ENCODE measurements around the gene IL17RC.

IL17RC gene

DNA sequence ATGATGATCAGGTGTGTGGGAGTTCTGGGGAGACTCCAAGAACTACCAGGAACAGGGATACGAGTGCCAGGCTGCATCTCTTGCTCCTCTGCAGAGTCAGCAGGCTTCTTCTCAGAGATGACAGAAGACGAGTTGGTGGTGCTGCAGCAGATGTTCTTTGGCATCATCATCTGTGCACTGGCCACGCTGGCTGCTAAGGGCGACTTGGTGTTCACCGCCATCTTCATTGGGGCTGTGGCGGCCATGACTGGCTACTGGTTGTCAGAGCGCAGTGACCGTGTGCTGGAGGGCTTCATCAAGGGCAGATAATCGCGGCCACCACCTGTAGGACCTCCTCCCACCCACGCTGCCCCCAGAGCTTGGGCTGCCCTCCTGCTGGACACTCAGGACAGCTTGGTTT is 27.4 kb downstream of the IL17RC start:
- no peak for DNase-seq (ENCODE audit: low read depth in 2 of 2)

DNA sequence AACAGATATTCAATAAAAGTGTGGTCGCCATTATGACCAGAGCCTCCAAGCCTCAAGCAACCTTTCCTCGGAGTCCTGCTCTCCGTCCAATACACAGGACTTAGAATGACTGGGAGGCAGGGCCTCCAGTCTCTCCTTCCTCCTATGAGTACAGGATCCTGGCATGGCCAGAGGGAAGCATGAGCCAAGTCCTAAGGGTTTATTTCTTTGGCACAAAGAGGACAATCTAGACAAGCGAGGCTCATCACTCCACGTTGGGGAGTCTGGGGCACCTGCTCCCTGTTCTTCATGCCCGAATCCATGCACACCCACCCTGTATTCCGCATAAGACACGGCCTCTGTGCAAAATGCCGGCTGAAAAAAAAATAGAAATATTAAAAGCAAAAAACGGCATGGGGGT is 28.5 kb downstream of the IL17RC start:
- DNase-seq (ENCODE audit: low read depth in 2 of 2) = no peak

DNA sequence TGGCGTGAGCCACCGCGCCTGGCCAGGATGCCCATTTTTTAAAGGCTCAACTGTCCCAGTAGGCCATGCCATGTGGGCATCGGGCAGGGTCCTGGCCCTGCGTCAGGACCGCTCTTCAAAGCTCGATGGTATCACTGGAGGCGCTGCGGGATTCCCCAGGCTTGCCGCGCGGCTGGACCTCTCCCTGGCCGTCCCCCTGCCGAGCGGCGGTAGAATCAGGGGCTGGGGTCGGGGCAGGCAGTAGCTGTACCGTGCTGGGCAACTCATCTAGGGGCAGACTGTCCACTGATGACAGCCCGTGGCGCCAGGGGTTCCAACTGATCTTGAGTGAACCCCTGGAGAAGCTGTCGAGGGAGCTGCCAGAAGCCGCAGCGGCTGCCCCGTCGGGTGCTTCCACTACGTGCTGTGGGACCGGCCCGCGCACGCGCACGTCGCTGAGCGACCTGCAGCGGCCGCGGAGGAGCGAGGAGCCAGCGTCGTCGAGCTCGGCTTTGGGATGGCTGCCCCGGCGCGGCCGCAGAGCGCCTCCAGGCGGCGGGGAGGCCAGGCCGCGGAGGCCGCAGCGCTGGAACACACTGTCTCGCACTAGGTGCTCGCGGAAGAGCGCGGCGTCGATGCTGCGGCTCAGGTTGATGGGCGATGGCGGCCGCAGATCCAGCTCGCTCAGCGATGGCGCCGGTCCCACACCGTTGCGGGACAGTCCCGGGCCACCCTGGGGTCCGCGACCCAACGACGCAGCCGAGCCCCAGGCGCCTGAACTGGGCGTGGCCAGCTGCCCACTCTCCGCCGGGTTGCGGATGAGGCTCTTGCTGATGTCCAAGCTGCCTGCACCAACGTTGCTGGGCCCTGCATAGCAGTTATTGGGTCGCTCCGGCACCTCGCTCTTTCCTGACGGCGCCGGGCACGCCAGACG is 29.5 kb downstream of the IL17RC start:
- peak; percentile 62 to 80 for DNase-seq (ENCODE audit: low read depth in 2 of 2)

DNA sequence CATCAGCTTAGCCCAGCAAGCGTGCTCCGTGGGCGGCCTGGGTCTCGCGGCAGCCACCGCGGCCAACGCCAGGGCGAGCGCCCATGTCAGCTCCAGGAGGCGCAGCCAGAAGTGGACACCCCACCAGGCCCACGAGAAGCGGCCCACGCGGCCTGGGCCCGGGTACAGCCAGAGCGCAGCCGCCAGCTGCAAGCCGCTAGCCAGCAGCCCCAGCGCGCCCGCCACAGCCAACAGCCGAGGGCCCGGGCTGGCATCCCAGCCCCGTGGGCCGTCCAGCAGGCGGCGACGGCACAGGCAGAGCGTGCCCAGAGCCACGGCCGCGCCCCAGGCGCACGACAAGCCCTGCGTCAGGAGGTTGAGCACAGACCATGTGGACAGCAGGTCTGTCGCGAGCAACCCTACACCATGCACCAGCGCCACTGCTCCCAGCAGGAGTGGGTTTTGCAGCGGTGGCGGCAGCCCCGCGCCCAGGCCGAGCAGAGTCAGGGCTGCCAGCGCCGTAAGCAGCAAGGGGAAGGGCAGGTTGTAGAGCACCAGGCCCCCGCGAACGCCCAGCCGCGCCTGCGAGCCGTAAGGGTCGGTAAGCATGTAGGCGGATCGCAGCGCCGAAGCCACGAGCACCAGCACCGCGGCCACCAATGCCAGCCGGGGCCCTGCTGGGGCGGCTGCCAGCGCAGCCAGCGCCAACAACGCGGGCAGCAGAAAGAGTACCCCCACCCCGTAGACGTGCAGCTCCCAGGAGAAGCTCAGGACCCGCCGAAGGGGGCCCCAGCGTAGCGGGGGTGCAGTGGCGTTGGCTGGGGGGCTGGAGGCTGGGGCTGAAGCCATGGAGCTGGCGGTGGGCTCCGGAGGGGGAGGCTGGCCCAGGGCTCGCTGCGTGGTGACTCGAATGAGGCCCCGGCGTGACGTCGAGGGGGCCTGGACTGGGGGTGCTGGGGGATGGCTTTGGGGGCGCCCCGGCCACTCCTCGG is 30.4 kb downstream of the IL17RC start:
- no peak for DNase-seq (ENCODE audit: low read depth in 2 of 2)

DNA sequence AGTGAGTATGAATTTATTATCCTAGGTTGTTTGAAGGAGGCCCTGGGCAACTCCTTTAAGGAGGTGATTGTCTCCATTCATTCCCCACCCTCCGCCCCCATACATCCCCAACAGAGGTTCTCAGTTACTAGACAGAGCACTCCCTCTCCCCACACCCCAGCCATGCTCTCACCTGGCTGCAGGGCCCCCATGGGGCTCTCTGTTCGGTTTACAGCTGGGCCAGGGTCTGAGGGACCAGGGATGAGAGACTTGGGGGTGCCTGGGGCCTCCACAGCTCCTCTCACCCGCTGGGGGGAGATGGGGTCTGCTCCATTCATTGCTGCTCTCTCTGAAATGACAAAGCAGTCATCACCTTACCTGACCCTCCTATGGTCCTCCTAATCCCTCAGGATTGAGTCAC is 31.7 kb downstream of the IL17RC start:
- no peak for DNase-seq (ENCODE audit: low read depth in 2 of 2)

DNA sequence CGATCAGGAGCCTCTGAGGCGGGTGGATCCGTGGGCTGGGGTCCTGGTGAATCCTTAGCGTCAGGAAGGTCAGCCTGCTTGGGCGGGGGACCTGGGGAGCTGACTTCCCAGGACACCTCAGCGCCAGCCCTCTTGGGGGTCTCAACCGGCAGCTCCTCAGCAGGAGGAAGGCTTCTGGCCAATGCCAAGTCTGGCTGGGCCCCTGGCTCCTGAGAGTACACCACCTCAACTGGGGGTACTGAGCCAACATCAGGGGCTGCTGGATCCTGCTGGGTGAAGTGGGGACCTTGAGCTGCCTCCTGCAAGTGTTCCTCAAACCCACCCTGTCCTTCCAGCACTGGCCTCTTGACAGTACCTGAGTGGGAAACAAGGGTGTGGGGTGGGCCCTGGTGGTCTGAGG is 32.2 kb downstream of the IL17RC start:
- no peak for DNase-seq (ENCODE audit: low read depth in 2 of 2)

DNA sequence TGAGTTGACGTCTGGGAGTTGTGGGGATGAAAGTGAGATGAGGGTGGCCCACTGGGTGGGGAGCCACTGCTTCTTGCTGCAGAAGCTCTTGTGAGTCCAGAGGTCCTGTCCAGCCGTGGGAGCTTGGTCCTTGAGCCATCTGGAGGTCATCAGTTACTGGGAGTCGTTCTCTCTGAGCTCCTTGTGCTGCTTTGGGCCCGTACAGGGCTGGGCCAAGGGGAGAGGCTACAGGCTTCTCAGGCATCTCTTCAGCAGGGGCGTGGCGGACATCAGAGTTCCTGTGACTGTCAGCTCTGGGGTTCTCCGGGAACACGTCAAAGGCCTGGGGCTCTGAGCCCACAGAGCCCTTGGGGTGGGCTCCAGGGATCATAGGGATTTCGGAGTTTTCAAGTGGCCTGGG is 32.7 kb downstream of the IL17RC start:
- no peak for DNase-seq (ENCODE audit: low read depth in 2 of 2)

DNA sequence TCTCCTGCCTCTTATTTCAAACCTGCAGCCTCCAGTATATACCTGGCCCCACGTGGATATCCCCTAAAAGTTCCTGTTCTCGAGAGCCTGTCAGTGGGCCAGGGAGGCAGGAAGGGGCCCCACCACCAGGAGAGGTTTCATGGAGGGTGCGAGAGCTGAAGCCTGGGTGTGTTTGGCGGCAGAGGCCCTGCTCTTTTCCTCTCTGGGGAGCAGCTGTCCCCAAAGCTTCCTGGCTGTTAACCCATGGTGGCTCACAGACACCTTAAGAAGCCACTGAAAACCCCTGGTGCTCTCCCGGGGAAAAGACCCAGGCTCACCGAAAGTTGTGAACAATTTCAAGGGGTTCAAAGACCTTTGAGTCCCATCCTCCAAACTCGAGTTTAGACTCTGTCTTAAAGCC is 34.2 kb downstream of the IL17RC start:
- no peak for DNase-seq (ENCODE audit: low read depth in 2 of 2)

DNA sequence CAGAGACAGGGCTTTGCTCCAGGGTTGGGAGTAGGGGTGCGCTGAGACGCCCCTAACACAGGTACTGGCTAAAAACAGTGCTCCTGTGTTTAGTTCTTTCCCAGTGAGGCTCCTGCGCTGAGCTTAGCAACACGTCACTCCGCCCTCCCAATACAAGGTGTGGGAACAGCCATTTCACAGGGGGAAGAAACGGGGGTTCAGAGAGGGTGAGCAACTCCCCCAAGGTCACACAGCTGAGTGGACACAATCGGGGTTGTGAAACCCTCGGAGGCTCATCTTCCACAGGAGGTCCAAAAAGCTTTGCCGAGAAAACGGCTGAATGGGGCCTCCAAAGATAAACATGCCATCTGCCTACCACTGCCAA is 34.7 kb downstream of the IL17RC start:
- DNase-seq (ENCODE audit: low read depth in 2 of 2) = no peak

DNA sequence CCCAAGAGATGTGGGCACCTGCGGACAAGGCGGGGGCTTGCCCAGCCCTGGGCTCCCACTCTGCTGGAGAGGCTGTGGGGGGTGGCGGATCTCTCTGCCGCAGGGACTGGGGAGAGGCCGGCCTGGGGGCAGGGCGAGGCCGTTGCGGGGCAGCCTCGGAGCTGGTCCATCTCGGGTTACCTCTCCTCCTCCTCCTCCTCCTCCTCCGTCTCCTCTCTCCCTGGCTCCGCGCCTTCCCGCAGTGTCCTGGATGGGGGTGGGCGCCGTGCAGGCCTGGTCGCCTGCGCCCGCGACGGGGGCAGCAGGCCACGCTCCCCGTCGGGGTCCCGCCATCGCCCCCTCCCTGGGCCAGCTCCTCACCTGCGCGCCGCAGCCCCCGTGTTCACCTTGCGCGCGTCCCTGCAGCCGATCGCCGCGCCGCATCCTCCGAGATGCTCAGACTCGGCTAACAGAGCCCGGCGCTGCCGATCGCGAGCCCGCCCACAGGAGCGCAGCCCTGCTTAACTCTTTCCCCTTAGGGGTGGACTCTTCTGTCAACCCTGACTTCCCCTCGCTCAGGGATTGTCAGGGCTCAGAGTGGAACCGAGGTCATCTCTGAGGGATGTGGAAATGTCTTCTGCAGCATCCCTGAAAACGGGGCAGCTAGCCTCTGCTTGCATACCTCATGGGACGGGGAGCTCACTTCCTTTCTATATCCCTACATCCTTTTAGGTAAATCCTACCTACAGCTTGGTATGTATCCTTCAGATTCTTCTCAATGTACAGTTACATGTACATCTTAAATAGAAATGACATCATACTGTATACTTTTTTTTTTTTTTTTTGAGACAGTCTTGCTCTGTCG is 35.3 kb downstream of the IL17RC start, which contains the start of gene PRRT3:
Gene PRRT3, minus strand, starts transcription at position 447 of the 844 bp plus-strand sequence. CDS start 2,293 bp downstream, outside the sequence.
- DNase-seq (ENCODE audit: low read depth in 2 of 2) = peak in 1 of 2 donors; percentile 18

DNA sequence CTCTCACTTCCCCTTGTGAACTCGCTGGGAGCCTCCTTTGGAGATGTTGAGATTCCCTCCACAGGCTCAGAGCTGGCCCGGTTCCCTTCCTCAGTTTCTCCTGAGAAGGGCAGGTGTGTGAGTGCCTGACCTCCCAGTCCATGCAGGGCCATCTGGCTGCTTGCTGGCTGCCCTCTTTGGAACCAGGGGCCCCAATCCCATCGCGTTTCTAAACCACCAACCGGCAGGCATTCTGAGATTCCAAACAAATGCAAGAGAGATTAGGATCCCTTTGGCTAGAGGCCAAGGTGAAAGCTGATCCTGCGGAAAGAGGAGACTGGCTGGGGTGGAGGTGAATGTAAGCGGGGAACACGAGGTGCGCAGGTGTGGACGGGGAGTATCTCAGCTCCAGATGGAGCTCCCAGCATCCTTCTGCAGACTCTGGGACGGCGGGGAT is 38.2 kb downstream of the IL17RC start:
- no peak for DNase-seq (ENCODE audit: low read depth in 2 of 2)

DNA sequence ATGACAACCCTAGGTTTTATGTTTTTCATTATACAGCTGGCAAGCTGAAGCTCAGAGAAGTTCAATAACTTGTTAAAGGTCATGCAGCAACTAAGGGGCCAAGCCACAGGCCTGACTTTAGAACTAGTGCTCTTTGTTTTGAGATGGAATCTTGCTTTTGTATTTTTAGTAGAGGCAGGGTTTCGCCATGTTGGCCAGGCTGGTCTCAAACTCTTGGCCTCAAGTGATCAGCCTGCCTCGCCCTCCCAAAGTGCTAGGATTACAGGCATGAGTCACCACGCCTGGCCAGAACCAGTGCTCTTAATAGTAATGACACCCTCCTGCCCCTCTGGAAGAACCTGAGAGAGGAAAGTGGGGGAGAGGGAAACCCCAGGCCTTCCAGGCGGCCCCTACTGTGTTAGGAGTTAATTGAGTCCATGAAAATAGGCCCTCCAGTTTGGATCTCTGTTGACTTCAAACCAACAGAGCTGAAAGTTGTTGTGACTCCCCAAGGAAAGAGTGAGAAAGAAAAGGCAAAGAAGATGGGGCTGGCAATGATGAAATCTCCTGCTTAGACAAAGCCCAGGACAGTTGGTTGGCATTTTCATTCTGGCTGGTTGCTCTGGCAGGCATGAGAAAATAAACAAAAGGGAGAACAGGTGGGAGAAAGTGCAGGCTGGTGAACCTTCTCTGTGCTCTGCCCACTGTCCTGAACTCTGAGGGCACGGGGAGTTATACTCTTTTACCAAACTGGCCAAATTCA is 38.9 kb downstream of the IL17RC start:
- DNase-seq (ENCODE audit: low read depth in 2 of 2) = no peak

DNA sequence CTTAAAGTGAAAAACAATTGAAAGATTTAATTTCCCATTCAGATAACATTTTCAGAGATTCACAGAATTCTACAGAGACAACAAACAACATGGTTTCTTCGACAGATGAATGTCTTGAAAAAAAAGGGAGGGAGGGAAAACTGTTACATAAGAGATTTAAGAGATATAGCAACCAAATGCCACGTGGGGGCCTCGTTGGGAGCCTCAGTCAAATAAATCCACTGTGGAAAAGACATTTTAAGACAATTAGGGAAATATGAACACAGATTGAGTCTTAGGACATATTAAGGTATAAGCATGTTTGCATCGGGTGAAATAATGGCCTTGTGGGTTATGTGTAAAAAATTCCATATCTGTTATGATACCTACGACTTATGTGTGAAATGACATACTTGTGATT is 40.3 kb downstream of the IL17RC start:
- DNase-seq (ENCODE audit: low read depth in 2 of 2) = no peak

DNA sequence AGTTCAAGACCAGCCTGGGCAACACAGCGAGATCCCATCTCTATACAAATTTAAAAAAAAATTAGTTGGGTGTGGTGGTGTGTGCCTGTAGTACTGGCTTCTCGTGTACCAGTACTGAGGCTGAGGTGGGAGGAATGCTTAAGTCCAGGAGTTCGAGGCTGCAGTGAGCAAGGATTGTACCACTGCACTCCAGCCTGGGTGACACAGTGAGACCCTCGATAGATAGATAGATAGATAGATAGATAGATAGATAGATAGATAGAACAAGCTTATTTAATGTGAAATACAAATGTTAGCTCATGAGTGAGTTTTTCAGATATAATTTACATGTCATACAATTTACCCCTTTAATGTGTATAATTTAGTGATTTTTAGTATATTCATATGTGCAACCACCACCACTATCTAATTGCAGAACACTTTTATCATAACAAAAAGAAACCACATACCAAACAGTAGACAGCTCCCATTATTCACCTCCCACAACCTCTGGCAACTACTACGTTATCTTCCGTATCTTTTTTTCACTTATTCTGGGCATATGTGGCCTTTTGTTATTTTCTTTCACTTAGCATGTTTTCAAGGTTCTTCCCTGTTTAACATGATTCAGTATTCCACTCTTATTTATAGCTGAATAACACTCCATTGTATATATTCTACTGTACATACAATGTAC is 48.4 kb downstream of the IL17RC start:
- no peak for DNase-seq (ENCODE audit: low read depth in 2 of 2)

DNA sequence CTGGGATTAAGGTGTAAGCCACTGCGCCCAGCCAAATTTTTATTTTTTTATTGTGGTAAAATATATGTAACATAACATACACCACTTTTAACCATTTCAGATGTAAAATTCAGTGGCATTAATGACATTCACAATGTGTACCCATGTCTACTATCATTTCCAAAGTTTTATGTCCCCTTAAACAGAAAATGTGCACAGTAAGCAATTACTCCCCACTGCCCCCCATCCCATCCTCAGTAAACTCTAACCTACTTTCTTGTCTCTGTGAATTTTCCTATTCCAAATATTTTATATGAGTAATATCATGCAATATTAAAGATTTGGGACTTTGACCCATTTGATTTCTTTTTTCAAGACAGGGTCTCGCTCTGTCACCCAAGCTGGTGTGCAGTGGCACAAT is 49.9 kb downstream of the IL17RC start:
- DNase-seq (ENCODE audit: low read depth in 2 of 2) = no peak

DNA sequence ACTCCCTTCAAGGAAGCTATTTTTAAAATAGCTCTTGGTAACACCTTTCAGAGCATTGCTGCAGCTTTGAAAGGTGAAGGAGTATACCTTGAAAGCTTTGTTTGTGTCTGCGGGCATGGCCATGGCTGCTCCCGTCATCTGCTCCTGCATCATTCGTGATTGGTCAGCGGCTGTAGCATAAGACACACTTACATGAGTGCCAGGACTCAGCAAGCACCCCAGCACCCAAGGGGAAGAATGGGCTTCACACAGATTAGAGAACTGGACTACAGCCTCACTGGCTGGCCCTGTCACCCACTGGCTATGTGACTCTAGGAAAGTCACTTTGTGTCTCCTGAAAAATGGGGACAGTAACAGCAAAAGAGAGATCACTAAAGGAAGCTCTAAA is 52.7 kb downstream of the IL17RC start:
- DNase-seq (ENCODE audit: low read depth in 2 of 2) = no peak

DNA sequence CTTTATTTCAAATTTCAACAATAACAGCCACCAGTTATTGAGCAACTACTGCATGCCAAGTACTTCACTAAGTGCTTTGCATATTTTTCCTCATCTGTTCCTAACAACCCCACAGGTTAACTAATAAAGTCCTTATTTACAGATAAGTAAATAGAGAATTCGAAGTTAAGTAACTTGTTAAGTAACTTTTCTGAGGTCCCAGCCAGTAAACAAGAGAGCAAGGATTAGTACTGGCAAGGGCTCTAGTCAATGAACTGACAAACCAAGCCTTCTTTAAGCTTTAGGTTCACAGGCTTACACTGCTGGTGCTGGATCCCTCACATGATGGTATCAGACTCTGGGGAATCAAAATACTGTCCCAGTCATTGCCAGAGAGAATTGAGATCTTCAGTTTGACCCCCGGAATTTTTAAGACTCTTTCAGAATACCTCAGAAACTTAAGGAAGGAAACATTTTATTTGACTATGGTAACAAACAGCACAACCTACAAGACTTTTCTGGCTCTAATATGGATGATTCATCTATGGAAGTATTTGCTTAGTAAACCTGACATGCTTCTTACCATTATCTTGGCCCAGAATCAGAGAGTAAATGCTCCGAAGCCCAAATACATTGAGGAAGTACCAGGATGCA is 53.2 kb downstream of the IL17RC start:
- DNase-seq (ENCODE audit: low read depth in 2 of 2) = no peak

DNA sequence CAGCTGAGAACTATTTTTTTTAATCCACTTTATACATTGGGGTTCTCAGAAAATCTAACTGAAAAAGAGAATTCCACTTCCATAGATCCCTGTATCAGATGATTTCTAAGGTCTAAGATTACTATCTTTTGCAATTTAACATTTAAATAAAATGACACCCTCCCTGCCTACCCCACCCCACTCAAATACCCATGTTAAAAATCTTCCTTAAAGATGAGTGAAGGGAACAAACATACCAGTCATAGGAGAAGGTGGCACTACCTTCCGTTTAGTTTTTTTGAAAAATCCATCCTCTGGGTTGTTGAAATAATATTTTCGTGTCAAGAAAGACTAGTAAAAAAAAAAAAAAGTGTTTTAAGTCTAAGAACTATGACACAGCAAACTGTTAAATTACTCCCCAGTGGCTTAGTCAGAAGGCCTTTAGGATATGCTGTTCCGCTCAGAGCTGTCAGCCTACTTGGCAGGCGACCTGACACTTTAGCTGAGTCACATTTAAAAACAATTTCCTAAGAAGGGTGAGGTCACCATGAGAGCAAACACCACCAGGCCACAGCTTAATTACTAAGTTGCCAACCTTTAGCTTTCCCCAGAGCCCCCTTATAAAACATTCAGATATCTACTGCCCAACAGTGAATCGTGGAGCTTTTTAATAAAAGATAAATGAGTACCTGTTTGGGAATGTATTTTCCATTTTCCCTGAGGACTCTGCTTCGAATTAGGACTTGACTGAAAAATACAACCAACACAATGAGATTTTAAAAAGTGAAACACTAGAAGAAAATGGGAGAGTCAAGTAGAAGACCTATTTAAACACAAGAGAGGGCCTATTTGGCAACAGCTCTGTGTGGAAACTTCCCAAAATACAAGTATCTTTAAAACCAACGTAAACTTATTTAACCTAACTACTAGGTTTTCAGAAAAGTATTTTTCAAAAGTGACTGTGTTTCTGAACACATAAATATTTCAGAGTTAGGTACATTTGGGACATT is 60.1 kb downstream of the IL17RC start:
- DNase-seq (ENCODE audit: low read depth in 2 of 2) = no peak

Data from stimulated activated CD8-positive, alpha-beta memory T cell treated with anti-CD3 and anti-CD28 coated beads, Interleukin-15, amount 100 ng/mL, for 4 hours (primary cell).